Measurements from ENCODE around the gene SLC22A12. TPM values are rescaled to one million over a fixed set of nuclear protein-coding genes. Genes with fewer than 3 reads are reported as not detected.
"Not testable (repeated sequence)": the region's sequence is repeated elsewhere in the genome, so short reads cannot be mapped to it uniquely, and the experiment has no call there.

The SLC22A12 gene
- total and polyA plus RNA-seq, 3 experiments from 2014 or later = not detected

DNA sequence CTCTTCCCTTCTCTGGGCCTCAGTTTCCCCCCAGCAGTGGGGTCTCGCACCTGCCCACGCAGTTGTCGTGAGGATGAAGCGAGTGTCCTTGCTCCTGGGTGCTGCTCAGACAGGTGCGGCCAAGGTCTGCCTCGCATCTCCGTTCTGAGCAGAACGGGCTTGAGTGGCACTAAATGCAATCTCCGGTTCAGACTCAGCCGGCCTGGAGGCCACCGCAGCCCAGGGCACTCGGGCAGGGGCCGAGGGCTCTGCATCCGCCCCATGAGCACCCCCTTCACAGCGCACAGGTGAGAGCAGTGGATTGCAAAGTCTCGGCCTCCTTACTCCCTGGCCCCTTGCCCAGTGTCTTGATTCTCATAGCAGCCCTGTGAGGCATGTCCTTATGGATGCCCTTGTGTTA is 30.1 kb upstream of the SLC22A12 start:
- Histone ChIP-seq H3K4me1 (ENCODE audit: insufficient read depth, low read length) (no peaks in the 10 kb centered on the region), H3K27ac (ENCODE audit: low read depth, low read length) (no peak overlapping the region), H3K9me3 (ENCODE audit: low read length) (no peaks in the 10 kb centered on the region), H3K27me3 (ENCODE audit: insufficient read depth, low read length, poor library complexity, severe bottlenecking) (no peaks in the 10 kb centered on the region), H3K4me3 (ENCODE audit: low read length) (no peak overlapping the region), H3K36me3 (ENCODE audit: insufficient read depth, low read length) (no peaks in the 10 kb centered on the region)
- DNase-seq = no peak
- H3K27ac Mint-ChIP-seq = no peak overlapping the region
- ChIA-PET CTCF (no interaction called here), POLR2A (no interaction called here)
- H3K9me3 Mint-ChIP-seq = no peaks in the 10 kb centered on the region
- no peaks in the 10 kb centered on the region for H3K4me1 Mint-ChIP-seq
- peaks cover 10 to 20% of the 10 kb centered on the region in 2 donors for H3K27me3 Mint-ChIP-seq
- H3K4me3 Mint-ChIP-seq = no peak overlapping the region
- no peaks in the 10 kb centered on the region for H3K36me3 Mint-ChIP-seq

DNA sequence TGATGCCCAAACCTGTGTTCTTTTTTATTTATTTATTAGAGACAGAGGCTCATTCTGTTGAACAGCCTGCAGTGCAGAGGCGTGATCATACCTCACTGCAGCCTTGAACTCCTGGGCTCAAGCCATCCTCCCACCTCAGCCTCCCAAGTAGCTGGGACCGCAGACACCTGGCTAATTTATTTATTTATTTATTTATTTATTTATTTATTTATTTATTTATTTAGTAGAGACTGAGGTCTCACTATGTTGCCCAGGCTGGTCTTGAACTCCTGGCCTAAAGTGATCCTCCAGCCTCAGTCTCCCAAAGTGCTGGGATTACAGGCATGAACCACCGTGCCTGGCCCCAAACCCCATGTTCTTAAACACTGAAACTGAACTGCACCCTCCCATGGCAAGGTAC is 29.6 kb upstream of the SLC22A12 start:
- DNase-seq; CTCF ChIA-PET; H3K4me1 ChIP-seq (ENCODE audit: insufficient read depth, low read length); H3K27me3 ChIP-seq (ENCODE audit: insufficient read depth, low read length, poor library complexity, severe bottlenecking); H3K9me3 Mint-ChIP-seq; H3K27ac ChIP-seq (ENCODE audit: low read depth, low read length); H3K4me3 ChIP-seq (ENCODE audit: low read length); H3K36me3 Mint-ChIP-seq; H3K36me3 ChIP-seq (ENCODE audit: insufficient read depth, low read length); POLR2A ChIA-PET; H3K4me1 Mint-ChIP-seq; H3K27ac Mint-ChIP-seq; H3K9me3 ChIP-seq (ENCODE audit: low read length); H3K4me3 Mint-ChIP-seq: not testable (repeated sequence)
- peaks cover 10 to 20% of the 10 kb centered on the region in 2 donors for H3K27me3 Mint-ChIP-seq

DNA sequence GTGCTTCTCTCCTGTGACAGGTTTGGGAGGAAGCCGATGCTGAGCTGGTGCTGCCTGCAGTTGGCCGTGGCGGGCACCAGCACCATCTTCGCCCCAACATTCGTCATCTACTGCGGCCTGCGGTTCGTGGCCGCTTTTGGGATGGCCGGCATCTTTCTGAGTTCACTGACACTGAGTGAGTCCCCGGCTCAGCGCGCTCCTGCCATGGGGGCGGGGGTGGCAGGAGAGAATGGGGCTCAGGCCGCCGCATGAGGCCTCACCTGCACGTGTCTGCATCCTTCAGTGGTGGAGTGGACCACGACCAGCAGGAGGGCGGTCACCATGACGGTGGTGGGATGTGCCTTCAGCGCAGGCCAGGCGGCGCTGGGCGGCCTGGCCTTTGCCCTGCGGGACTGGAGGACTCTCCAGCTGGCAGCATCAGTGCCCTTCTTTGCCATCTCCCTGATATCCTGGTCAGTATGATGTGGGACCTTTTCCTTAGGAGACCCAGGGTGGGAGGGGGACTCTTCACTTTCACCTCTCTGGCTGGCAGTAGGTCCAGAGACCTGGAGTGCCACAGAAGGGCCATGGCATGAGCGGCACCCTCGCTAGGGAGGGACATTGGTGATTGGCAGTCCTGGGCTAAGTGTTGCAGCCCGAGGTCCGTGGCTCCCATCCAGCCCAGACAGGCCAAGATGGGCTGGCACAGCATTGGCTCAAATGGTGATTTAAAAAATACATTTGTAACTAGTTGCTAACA is 28.9 kb upstream of the SLC22A12 start:
- Histone ChIP-seq H3K27ac (ENCODE audit: low read depth, low read length) (no peak overlapping the region), H3K4me1 (ENCODE audit: insufficient read depth, low read length) (no peaks in the 10 kb centered on the region), H3K9me3 (ENCODE audit: low read length) (no peaks in the 10 kb centered on the region), H3K27me3 (ENCODE audit: insufficient read depth, low read length, poor library complexity, severe bottlenecking) (no peaks in the 10 kb centered on the region), H3K4me3 (ENCODE audit: low read length) (no peak overlapping the region), H3K36me3 (ENCODE audit: insufficient read depth, low read length) (no peaks in the 10 kb centered on the region)
- H3K36me3 Mint-ChIP-seq = no peaks in the 10 kb centered on the region
- POLR2A ChIA-PET = no interaction called here
- no peak overlapping the region for H3K4me3 Mint-ChIP-seq
- peaks cover 6 to 18% of the 10 kb centered on the region in 2 donors for H3K27me3 Mint-ChIP-seq
- H3K27ac Mint-ChIP-seq = no peak overlapping the region
- CTCF ChIA-PET = no interaction called here
- H3K4me1 Mint-ChIP-seq = no peaks in the 10 kb centered on the region
- no peak for DNase-seq
- no peaks in the 10 kb centered on the region for H3K9me3 Mint-ChIP-seq

DNA sequence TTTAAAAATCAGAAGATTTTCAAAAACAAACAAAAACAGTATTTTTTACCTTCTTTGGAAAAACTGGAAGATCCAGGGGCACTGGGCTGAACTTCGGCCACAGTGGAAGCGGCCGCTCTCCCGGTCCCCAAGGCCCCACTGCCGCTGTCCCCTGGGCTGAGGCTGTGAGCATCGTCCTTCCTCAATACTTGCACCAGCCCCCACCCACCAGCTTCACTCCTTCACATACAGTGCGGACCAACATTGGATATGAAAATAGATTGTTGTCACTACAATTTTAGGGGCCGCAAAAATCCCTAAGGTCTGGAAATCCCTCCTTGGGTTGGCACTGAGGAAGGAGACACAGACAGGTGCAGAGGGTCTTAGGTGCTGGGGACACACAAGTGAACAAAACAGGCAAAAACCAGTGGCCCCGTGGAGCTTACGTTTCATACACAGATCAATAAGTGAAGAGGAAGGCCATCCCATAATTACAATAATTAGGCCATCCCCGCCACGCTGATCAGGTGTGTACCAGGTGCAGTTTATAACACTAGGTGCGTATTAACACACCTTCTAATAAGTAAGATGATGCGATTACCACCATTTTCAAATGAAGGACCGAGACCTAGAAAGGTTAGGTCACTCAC is 28.2 kb upstream of the SLC22A12 start:
- no peak overlapping the region for H3K4me3 ChIP-seq (ENCODE audit: low read length)
- POLR2A ChIA-PET = no interaction called here
- no peak overlapping the region for H3K27ac ChIP-seq (ENCODE audit: low read depth, low read length)
- H3K9me3 ChIP-seq (ENCODE audit: low read length) = no peaks in the 10 kb centered on the region
- CTCF ChIA-PET = no interaction called here
- DNase-seq = no peak
- H3K27me3 Mint-ChIP-seq = peaks cover 6 to 15% of the 10 kb centered on the region in 2 donors
- no peaks in the 10 kb centered on the region for H3K4me1 Mint-ChIP-seq
- H3K36me3 Mint-ChIP-seq = no peaks in the 10 kb centered on the region
- no peak overlapping the region for H3K27ac Mint-ChIP-seq
- H3K27me3 ChIP-seq (ENCODE audit: insufficient read depth, low read length, poor library complexity, severe bottlenecking) = no peaks in the 10 kb centered on the region
- no peak overlapping the region for H3K4me3 Mint-ChIP-seq
- no peaks in the 10 kb centered on the region for H3K36me3 ChIP-seq (ENCODE audit: insufficient read depth, low read length)
- no peaks in the 10 kb centered on the region for H3K4me1 ChIP-seq (ENCODE audit: insufficient read depth, low read length)
- no peaks in the 10 kb centered on the region for H3K9me3 Mint-ChIP-seq

DNA sequence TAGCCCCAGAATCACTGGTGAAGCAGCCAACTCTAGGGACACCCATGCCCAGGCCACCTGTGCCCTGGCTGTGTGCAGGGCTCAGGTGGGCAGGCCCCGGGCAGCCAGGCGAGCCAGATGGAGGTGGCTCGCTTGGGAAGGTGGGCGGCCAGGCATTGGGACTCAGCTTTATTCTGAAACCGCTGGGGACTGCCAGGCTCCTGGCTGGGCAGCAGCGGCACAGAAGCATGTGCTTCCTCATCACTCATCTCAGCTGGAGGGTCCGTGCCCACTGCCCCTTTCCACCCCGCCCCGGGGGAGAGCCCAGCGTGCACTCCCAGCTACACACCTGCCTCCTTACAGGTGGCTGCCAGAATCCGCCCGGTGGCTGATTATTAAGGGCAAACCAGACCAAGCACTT is 27.1 kb upstream of the SLC22A12 start:
- no peak for DNase-seq
- CTCF ChIA-PET = no interaction called here
- Histone ChIP-seq H3K27ac (ENCODE audit: low read depth, low read length) (no peak overlapping the region), H3K4me1 (ENCODE audit: insufficient read depth, low read length) (no peaks in the 10 kb centered on the region), H3K27me3 (ENCODE audit: insufficient read depth, low read length, poor library complexity, severe bottlenecking) (no peaks in the 10 kb centered on the region), H3K9me3 (ENCODE audit: low read length) (no peaks in the 10 kb centered on the region), H3K36me3 (ENCODE audit: insufficient read depth, low read length) (no peaks in the 10 kb centered on the region), H3K4me3 (ENCODE audit: low read length) (no peak overlapping the region)
- Mint-ChIP-seq H3K27me3 (peaks cover 0 to 10% of the 10 kb centered on the region in 2 donors), H3K4me1 (no peaks in the 10 kb centered on the region), H3K36me3 (no peaks in the 10 kb centered on the region), H3K27ac (no peak overlapping the region), H3K4me3 (no peak overlapping the region), H3K9me3 (no peaks in the 10 kb centered on the region)
- POLR2A ChIA-PET = no interaction called here

DNA sequence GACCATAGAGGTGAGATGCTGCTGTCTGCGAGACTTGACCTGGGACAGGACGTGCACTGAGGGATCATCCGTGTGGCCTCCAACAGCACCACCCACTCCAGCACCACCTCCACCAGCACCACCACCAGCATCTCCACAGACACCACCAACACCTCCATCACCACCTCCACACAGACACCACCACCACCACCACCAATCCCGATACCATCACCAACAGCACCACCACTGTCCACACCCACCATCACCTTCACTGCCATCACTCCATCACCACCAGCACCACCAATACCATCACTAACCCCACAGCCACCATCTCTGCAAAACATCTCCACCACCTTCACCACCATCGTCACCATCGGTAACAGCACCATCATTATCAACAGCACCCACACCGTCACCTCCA is 26.6 kb upstream of the SLC22A12 start:
- Histone ChIP-seq H3K36me3 (ENCODE audit: insufficient read depth, low read length) (no peaks in the 10 kb centered on the region), H3K4me3 (ENCODE audit: low read length) (no peak overlapping the region), H3K27me3 (ENCODE audit: insufficient read depth, low read length, poor library complexity, severe bottlenecking) (no peaks in the 10 kb centered on the region), H3K4me1 (ENCODE audit: insufficient read depth, low read length) (no peaks in the 10 kb centered on the region), H3K27ac (ENCODE audit: low read depth, low read length) (no peak overlapping the region), H3K9me3 (ENCODE audit: low read length) (no peaks in the 10 kb centered on the region)
- Mint-ChIP-seq H3K27me3 (peaks cover 0 to 10% of the 10 kb centered on the region in 2 donors), H3K4me1 (no peaks in the 10 kb centered on the region), H3K9me3 (no peaks in the 10 kb centered on the region), H3K27ac (no peak overlapping the region), H3K36me3 (no peaks in the 10 kb centered on the region), H3K4me3 (no peak overlapping the region)
- CTCF ChIA-PET = no interaction called here
- no peak for DNase-seq
- POLR2A ChIA-PET = no interaction called here

DNA sequence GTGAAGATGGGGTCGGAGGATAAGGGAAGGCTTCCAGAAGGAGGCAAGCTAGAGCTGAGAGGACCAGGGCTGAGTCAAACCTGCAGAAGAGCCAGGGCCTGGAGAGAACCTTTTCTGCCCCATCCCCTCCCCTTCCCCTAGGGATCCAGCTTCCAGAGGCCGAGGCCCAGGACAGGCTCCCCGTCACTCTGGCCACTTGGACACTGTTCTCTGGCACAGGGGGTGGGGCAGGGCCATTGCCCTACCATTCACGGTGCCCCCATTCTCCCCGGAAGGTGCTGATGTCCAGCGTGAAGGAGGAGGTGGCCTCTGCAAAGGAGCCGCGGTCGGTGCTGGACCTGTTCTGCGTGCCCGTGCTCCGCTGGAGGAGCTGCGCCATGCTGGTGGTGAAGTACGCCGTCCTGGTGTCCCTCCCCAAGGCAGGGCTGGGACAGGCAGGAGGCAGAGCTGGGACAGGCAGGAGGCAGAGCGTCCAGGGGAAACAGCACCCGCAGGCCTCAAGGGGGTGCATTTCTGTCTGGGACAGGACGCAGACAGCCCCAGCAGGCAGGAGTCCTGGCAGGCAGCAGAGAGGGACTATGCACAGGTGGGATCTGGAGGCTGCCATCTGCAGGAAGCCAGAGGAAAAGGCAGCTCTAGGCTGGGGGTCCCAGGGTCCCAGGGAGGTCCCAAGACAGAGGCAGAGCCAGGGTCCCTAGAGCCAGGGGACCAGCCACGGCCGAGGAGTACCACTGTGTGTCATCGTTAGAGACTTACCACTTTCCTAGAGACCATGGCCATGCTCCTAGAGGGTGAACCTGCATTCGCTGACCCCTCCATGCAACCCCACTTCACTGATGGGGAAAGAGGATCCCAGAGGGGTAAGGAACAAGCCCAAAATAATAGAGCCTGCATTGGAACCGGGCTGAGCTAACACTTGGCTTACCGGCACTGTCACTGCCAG is 25.8 kb upstream of the SLC22A12 start:
- no peak overlapping the region for H3K27ac Mint-ChIP-seq
- ChIA-PET CTCF (no interaction called here), POLR2A (no interaction called here)
- H3K27me3 ChIP-seq (ENCODE audit: insufficient read depth, low read length, poor library complexity, severe bottlenecking) = no peaks in the 10 kb centered on the region
- H3K4me3 Mint-ChIP-seq = no peak overlapping the region
- no peaks in the 10 kb centered on the region for H3K4me1 ChIP-seq (ENCODE audit: insufficient read depth, low read length)
- H3K4me3 ChIP-seq (ENCODE audit: low read length) = no peak overlapping the region
- H3K27me3 Mint-ChIP-seq = peaks cover 0 to 8% of the 10 kb centered on the region in 2 donors
- H3K9me3 Mint-ChIP-seq = no peaks in the 10 kb centered on the region
- H3K4me1 Mint-ChIP-seq = no peaks in the 10 kb centered on the region
- DNase-seq = no peak
- H3K9me3 ChIP-seq (ENCODE audit: low read length) = no peaks in the 10 kb centered on the region
- no peaks in the 10 kb centered on the region for H3K36me3 ChIP-seq (ENCODE audit: insufficient read depth, low read length)
- H3K27ac ChIP-seq (ENCODE audit: low read depth, low read length) = no peak overlapping the region
- H3K36me3 Mint-ChIP-seq = no peaks in the 10 kb centered on the region

Data from CD8-positive, alpha-beta memory T cell (primary cell).